Astrocyte (in vitro differentiated cells and primary cell): ENCODE results near the gene WWTR1. TPM values are rescaled to one million over a fixed set of nuclear protein-coding genes. Genes with fewer than 3 reads are reported as not detected.
A peak's percentile ranks its signal among the peaks of the same experiment; 100 is the strongest.

Experiments used
- DNase-seq: peaks from one replicate; pipeline ENCODE4 v3.0.0-alpha.2; 2010; ENCODE audit warnings: low read depth
- FAIRE-seq: peaks from 2 replicates; lab custom pipeline; 2011; peaks lifted over from hg19 to GRCh38; lab: Jason Lieb, UNC
- H2AFZ ChIP-seq: 2 replicates; pipeline ENCODE4 v1.6.0; 2012; ENCODE audit warnings: low read depth, low read length, inconsistent platforms
- H3K27ac ChIP-seq: 2 replicates; pipeline ENCODE4 v1.5.1; 2011; ENCODE audit warnings: low read depth, low read length, inconsistent platforms
- H3K27me3 ChIP-seq: 2 replicates; pipeline ENCODE4 v1.6.0; 2011; ENCODE audit warnings: low read length, inconsistent platforms; ENCODE audit not compliant: insufficient read depth
- H3K36me3 ChIP-seq: 2 replicates; pipeline ENCODE4 v1.5.1; 2011; ENCODE audit warnings: low read length, inconsistent platforms; ENCODE audit not compliant: insufficient read depth
- H3K4me1 ChIP-seq: 2 replicates; pipeline ENCODE4 v1.5.1; 2011; ENCODE audit warnings: low read length, inconsistent platforms; ENCODE audit not compliant: insufficient read depth
- H3K4me2 ChIP-seq: 2 replicates; pipeline ENCODE4 v1.6.0; 2012; ENCODE audit warnings: low read length, inconsistent platforms
- H3K4me3 ChIP-seq: 2 replicates; pipeline ENCODE4 v1.5.1; 2011; ENCODE audit warnings: low read depth, mild to moderate bottlenecking, low read length, inconsistent platforms; ENCODE audit not compliant: insufficient read depth
- H3K79me2 ChIP-seq: 2 replicates; pipeline ENCODE4 v1.6.0; 2012; ENCODE audit warnings: mild to moderate bottlenecking, low read length, inconsistent platforms; ENCODE audit not compliant: insufficient read depth
- H3K9ac ChIP-seq: 2 replicates; pipeline ENCODE4 v1.6.0; 2012; ENCODE audit warnings: mild to moderate bottlenecking, low read length, inconsistent platforms
- H3K9me3 ChIP-seq: 2 replicates; pipeline ENCODE4 v1.5.1; 2012; ENCODE audit warnings: low read depth, mild to moderate bottlenecking, low read length, inconsistent platforms; ENCODE audit not compliant: insufficient read depth
- H4K20me1 ChIP-seq: 2 replicates; pipeline ENCODE4 v1.6.0; 2012; ENCODE audit warnings: low read length, inconsistent platforms; ENCODE audit not compliant: insufficient read depth
- H3K27ac Mint-ChIP-seq: one replicate; pipeline ENCODE4 v1.8.0; 2021; ENCODE audit warnings: mild to moderate bottlenecking, mixed read lengths; ENCODE audit not compliant: unreplicated experiment
- H3K27me3 Mint-ChIP-seq: one replicate; pipeline ENCODE4 v1.8.0; 2021; ENCODE audit warnings: low read depth, mixed read lengths; ENCODE audit not compliant: unreplicated experiment
- H3K36me3 Mint-ChIP-seq: one replicate; pipeline ENCODE4 v1.8.0; 2021; ENCODE audit warnings: low read depth, mixed read lengths; ENCODE audit not compliant: unreplicated experiment
- H3K4me1 Mint-ChIP-seq: one replicate; pipeline ENCODE4 v1.8.0; 2021; ENCODE audit warnings: low read depth, mixed read lengths; ENCODE audit not compliant: unreplicated experiment
- H3K4me3 Mint-ChIP-seq: one replicate; pipeline ENCODE4 v1.8.0; 2021; ENCODE audit warnings: mild to moderate bottlenecking, moderate library complexity, mixed read lengths; ENCODE audit not compliant: unreplicated experiment
- H3K9me3 Mint-ChIP-seq: one replicate; pipeline ENCODE4 v1.8.0; 2021; ENCODE audit warnings: mild to moderate bottlenecking, mixed read lengths; ENCODE audit not compliant: unreplicated experiment
- EZH2 ChIP-seq: IDR thresholded peaks from 2 replicates; pipeline ENCODE4 v1.6.1; 2012; ENCODE audit warnings: mild to moderate bottlenecking, low read length, inconsistent platforms; ENCODE audit not compliant: insufficient read depth
- total RNA-seq: library from RNA; stranded (reverse); gene quantifications from 2 replicates; pipeline ENCODE4 v1.2.1, GENCODE V29; 2021
- TF ChIP-seq, protein P1 (sequence below): IDR thresholded peaks from 2 replicates; pipeline ENCODE4 v1.5.1; 2011; ENCODE audit warnings: low read depth, mild to moderate bottlenecking, inconsistent platforms, low read length, moderate library complexity; ENCODE audit not compliant: insufficient read depth

Gene WWTR1
- total RNA-seq, 1 donor from 2014 or later, result 94.3 TPM

DNA sequence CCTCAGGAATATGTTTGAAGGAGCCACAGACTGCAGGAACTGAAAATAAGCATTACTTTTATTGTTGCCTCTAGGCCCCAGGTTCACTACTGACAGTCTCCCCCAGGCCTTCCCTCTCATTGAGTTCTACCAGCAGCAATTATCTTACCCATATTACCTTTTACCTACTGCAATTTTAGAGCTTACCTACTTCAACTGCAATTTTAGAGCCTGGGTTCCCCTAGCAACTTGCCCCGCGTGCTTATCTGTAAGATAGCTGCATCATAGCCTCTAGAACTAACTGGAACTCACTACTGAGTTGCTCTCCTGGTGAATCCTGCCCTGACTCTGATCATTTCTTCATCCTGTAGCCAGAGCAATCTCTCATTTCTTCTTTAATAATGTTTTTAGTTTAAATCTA, 29.2 kb upstream of the WWTR1 start:
- Histone ChIP-seq H3K27me3 (no peaks in the 10 kb centered on the region), H3K4me1 (no peaks in the 10 kb centered on the region), H3K79me2 (no peaks in the 10 kb centered on the region), H4K20me1 (no peaks in the 10 kb centered on the region), H3K4me2 (no peak overlapping the region), H3K27ac (no peak overlapping the region), H3K4me3 (no peak overlapping the region), H3K36me3 (no peaks in the 10 kb centered on the region), H3K9me3 (no peaks in the 10 kb centered on the region), H3K9ac (no peak overlapping the region), H2AFZ (no peak overlapping the region)
- Mint-ChIP-seq H3K36me3 (peaks cover 2% of the 10 kb centered on the region), H3K27me3 (no peaks in the 10 kb centered on the region), H3K27ac (no peak overlapping the region), H3K9me3 (peaks cover 7% of the 10 kb centered on the region), H3K4me1 (no peaks in the 10 kb centered on the region), H3K4me3 (no peak overlapping the region)
- no peak for DNase-seq
- TF ChIP-seq EZH2, result no peak
- TF ChIP-seq, protein P1, sequence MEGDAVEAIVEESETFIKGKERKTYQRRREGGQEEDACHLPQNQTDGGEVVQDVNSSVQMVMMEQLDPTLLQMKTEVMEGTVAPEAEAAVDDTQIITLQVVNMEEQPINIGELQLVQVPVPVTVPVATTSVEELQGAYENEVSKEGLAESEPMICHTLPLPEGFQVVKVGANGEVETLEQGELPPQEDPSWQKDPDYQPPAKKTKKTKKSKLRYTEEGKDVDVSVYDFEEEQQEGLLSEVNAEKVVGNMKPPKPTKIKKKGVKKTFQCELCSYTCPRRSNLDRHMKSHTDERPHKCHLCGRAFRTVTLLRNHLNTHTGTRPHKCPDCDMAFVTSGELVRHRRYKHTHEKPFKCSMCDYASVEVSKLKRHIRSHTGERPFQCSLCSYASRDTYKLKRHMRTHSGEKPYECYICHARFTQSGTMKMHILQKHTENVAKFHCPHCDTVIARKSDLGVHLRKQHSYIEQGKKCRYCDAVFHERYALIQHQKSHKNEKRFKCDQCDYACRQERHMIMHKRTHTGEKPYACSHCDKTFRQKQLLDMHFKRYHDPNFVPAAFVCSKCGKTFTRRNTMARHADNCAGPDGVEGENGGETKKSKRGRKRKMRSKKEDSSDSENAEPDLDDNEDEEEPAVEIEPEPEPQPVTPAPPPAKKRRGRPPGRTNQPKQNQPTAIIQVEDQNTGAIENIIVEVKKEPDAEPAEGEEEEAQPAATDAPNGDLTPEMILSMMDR, result no peak
- no peak for FAIRE-seq

DNA sequence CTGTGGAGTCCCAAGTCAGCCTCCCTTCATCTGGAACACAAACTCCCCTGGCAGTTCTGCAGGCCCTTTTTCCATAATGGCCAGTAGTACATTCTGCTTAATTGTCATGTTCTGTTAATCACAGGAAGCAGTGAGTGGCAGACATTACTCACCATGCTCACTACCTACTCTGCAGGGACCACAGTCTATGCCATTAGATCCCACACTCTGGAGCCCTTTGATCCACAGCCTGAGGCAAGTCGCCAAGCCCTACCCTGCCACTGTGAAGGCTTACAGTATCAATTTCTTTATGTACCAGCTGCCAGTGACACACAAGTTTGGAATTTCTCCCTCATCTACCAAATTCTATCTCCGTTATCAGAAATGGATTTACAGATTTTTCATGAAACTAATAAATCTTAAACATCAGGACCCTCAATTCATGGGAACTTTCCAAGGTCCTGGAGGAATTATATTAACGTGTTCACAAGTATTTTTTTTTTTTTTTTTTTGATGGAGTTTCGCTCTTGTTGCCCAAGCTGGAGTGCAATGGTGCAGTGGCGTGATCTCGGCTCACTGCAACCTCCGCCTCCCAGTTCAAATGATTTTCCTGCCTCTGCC, 20.6 kb upstream of the WWTR1 start:
- Histone ChIP-seq H3K4me2 (no peak overlapping the region), H3K27me3 (no peaks in the 10 kb centered on the region), H3K9me3 (no peaks in the 10 kb centered on the region), H3K4me1 (no peaks in the 10 kb centered on the region), H3K36me3 (no peaks in the 10 kb centered on the region), H3K27ac (no peak overlapping the region), H3K9ac (no peak overlapping the region), H3K79me2 (no peaks in the 10 kb centered on the region), H2AFZ (no peak overlapping the region), H3K4me3 (no peak overlapping the region), H4K20me1 (no peaks in the 10 kb centered on the region)
- Mint-ChIP-seq H3K4me1 (peaks cover 8% of the 10 kb centered on the region), H3K4me3 (no peak overlapping the region), H3K9me3 (no peaks in the 10 kb centered on the region), H3K36me3 (no peaks in the 10 kb centered on the region), H3K27ac (no peak overlapping the region), H3K27me3 (no peaks in the 10 kb centered on the region)
- TF ChIP-seq EZH2, result no peak
- TF ChIP-seq, protein P1, result no peak
- no peak for DNase-seq
- FAIRE-seq, result no peak

DNA sequence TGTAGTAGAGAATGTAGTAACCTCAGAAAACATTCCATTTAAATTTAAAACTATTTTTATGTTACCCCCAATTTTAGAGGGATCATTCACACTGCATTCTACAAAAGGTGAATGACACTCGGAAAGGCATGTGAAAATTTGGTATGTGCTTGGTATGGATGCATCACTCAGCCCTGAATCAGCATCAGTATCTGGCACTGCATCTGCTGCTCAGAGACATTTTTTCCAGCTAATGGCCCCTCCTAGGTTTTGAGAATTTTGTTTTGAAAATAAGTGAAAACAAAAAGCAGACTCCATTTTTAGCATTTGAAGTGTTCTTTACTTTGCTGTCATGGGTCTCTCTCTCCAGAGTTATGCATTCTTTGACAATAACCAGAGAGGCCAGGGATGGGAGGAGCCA, 15.6 kb upstream of the WWTR1 start:
- H3K27ac ChIP-seq, result no peak overlapping the region
- H3K4me3 ChIP-seq, result no peak overlapping the region
- H3K9ac ChIP-seq, result no peak overlapping the region
- Mint-ChIP-seq H3K27me3 (no peaks in the 10 kb centered on the region), H3K4me3 (no peak overlapping the region), H3K4me1 (peaks cover 28% of the 10 kb centered on the region), H3K9me3 (no peaks in the 10 kb centered on the region), H3K36me3 (no peaks in the 10 kb centered on the region), H3K27ac (no peak overlapping the region)
- peak; percentile 26 for FAIRE-seq
- no peaks in the 10 kb centered on the region for H3K4me1 ChIP-seq
- no peaks in the 10 kb centered on the region for H3K9me3 ChIP-seq
- H2AFZ ChIP-seq, result peak overlapping the region; percentile 44
- TF ChIP-seq, protein P1, result no peak
- TF ChIP-seq EZH2, result no peak
- no peaks in the 10 kb centered on the region for H3K27me3 ChIP-seq
- H3K4me2 ChIP-seq, result peak overlapping the region; percentile 15
- H3K36me3 ChIP-seq, result no peaks in the 10 kb centered on the region
- DNase-seq, result peak; percentile 77
- H3K79me2 ChIP-seq, result no peaks in the 10 kb centered on the region
- no peaks in the 10 kb centered on the region for H4K20me1 ChIP-seq
